ENCODE data around the gene RIPOR1. TPM values are rescaled to one million over a fixed set of nuclear protein-coding genes. Genes with fewer than 3 reads are reported as not detected.

The RIPOR1 gene
- total RNA-seq, 2 donors from 2014 or later: 43.9 to 66.9 TPM

DNA sequence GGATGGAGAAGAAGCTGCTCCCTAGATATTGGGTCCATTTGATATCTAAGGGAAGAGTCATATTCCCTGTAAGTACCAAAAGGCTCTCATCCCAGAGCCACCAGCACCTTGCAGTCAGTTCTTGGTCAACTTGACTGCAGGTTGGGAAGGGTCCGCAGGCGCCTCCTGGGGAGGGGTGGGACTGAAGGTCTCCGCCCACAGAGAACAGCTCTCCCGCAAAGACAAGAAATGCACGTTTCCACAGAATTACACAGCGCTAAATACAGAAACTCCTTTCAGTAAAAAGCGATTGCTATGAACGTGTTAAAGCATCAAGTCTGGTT lies 32.8 kb downstream of the RIPOR1 start:
- Histone ChIP-seq H3K9me3 (no peaks in the 10 kb centered on the region), H3K27me3 (no peaks in the 10 kb centered on the region), H3K4me3 (peak overlapping the region; percentile 68 to 94), H3K4me1 (peaks cover 0 to 24% of the 10 kb centered on the region in 2 donors), H3K36me3 (no peaks in the 10 kb centered on the region), H3K27ac (peak overlapping the region; percentile 99 to 100)
- DNase-seq (ENCODE audit: low spot score): no peak
- TF ChIP-seq, protein P1, sequence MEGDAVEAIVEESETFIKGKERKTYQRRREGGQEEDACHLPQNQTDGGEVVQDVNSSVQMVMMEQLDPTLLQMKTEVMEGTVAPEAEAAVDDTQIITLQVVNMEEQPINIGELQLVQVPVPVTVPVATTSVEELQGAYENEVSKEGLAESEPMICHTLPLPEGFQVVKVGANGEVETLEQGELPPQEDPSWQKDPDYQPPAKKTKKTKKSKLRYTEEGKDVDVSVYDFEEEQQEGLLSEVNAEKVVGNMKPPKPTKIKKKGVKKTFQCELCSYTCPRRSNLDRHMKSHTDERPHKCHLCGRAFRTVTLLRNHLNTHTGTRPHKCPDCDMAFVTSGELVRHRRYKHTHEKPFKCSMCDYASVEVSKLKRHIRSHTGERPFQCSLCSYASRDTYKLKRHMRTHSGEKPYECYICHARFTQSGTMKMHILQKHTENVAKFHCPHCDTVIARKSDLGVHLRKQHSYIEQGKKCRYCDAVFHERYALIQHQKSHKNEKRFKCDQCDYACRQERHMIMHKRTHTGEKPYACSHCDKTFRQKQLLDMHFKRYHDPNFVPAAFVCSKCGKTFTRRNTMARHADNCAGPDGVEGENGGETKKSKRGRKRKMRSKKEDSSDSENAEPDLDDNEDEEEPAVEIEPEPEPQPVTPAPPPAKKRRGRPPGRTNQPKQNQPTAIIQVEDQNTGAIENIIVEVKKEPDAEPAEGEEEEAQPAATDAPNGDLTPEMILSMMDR (IDR thresholded peaks at IDR 0.05): no peak

GRCh38 chr16:67561824-67562525 lies 33.3 kb downstream of the RIPOR1 start:
- TF ChIP-seq, protein P1 (IDR thresholded peaks at IDR 0.05): no peak
- no peaks in the 10 kb centered on the region for H3K27me3 ChIP-seq
- peak overlapping the region; percentile 68 to 94 for H3K4me3 ChIP-seq
- H3K9me3 ChIP-seq: no peaks in the 10 kb centered on the region
- DNase-seq (ENCODE audit: low spot score): peak; percentile 96
- no peaks in the 10 kb centered on the region for H3K36me3 ChIP-seq
- peak overlapping the region; percentile 99 to 100 for H3K27ac ChIP-seq
- H3K4me1 ChIP-seq: peaks cover 0 to 24% of the 10 kb centered on the region in 2 donors

DNA sequence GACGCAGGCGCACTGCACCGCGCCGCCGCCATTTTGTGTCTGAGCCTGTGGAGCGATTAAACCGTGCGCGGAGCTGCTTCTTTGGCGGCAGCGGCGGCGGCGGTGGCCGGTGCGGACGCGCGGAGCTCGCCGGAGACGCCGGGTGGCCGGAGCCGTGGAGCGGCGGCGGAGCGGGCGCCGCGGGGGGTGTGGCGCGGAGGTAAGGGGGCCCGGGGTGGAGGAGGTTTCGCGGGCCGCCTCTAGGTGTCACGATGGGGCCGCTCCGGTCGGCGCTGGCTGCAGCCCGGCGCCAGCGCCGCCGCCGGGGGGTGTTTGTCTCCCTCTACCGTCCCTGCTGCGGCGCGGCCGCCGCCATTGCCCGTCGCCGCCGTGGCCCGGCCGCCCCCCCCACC lies 33.9 kb downstream of the RIPOR1 start, which contains the start of gene CTCF:
CTCF (plus strand) TSS at position 1 of the 392 bp plus-strand sequence. CDS start 48,307 bp downstream, outside the sequence.
- no peaks in the 10 kb centered on the region for H3K27me3 ChIP-seq
- no peaks in the 10 kb centered on the region for H3K36me3 ChIP-seq
- H3K4me3 ChIP-seq: peak within 1 kb of the TSS; percentile 68 to 94
- H3K9me3 ChIP-seq: no peaks in the 10 kb centered on the region
- TF ChIP-seq, protein P1 (IDR thresholded peaks at IDR 0.05): peak; percentile 63 to 66
- DNase-seq (ENCODE audit: low spot score): peak; percentile 78
- H3K4me1 ChIP-seq: peaks cover 0 to 24% of the 10 kb centered on the region in 2 donors
- peak within 1 kb of the TSS; percentile 99 to 100 for H3K27ac ChIP-seq

DNA sequence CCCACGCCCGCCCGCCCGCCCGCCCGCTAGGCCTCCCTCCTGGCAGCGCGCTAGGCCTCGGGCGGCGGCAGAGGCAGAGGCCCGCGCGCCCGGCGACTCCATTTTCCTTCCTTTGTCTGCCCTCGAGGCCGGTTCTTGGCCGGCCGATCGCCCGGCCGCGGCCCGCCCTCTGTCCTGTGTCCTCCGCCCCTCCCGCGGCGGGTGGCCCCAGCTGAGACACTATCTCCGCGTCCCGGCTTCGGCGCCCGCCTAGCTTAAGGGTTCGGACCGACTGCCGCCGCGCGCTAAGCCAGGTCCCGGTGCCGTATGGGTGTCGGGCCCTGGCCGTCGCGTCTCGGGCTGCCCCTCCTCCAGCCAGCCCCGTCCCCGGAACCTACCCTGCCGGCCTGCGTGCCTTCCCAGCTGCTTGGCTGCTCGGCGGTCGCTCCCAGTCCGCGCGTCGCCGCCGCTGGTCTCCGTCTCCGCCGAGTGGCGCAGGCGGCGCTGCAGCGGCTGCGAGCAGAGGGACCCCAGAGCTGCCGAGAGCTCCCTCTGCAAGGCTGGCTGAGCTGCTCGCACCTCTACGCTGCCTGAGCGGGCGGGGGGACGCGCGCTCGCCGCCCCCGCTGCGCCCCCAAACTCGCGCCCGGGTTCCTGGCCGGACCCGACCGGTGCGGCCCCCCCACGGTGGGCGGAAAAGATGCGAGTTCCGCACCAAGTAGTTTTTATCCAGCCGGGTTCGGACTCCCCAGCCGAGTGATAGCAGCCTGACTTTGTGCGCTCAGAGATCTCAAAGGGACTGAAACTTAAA lies 34.5 kb downstream of the RIPOR1 start:
- Histone ChIP-seq H3K9me3 (no peaks in the 10 kb centered on the region), H3K4me1 (peaks cover 0 to 24% of the 10 kb centered on the region in 2 donors), H3K27ac (peak overlapping the region; percentile 99 to 100), H3K27me3 (no peaks in the 10 kb centered on the region), H3K36me3 (no peaks in the 10 kb centered on the region), H3K4me3 (peak overlapping the region; percentile 68 to 94)
- DNase-seq (ENCODE audit: low spot score): no peak
- TF ChIP-seq, protein P1 (IDR thresholded peaks at IDR 0.05): peak in 1 of 2 donors; percentile 42

DNA sequence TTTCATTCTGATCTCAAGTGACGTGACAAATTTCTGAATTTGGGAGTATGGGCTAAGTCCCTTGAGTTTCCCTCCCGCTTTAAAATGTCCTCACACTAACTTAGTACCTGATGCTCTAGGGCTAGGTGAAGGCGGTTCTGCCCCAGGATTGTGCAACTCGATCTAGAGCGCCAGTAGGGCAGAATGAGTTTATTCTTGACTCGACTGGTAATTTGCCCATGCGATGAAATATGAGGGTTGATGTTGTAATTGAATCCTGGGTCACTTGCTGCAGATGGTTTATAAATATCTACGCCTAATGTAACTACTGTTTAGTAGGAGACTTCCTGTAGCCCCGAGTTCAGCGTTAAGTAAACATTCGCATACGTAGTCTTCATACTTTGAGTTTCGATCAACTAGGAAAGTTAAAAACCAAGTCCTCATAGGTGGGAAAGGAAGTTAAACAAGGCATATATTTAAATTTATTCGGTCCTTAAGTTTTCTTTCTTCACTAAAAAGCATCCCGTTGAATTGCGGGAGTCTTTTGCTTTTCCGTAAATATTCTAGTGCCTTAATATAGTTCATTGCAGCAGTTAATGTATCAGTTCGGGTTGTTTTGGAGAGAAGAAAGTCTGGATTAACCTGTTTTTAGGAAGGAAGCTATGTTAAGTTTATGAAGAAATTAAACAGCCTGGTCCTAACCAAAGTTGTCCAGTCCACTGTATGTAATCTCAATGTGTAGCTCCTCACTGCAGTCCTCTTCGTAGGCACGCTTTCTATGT lies 35.3 kb downstream of the RIPOR1 start:
- Histone ChIP-seq H3K4me3 (peak overlapping the region; percentile 68 to 94), H3K9me3 (no peaks in the 10 kb centered on the region), H3K27me3 (no peaks in the 10 kb centered on the region), H3K4me1 (peaks cover 0 to 24% of the 10 kb centered on the region in 2 donors), H3K27ac (peak overlapping the region; percentile 99 to 100), H3K36me3 (no peaks in the 10 kb centered on the region)
- TF ChIP-seq, protein P1 (IDR thresholded peaks at IDR 0.05): no peak
- no peak for DNase-seq (ENCODE audit: low spot score)
